NCI-H1930 (cell line): Measurements from ENCODE around the gene SEZ6.

Experiments used
- DNase-seq, 2 experiments: peaks; one replicate each; lab custom pipeline; 2025; lab: John Stamatoyannopoulos, UW

Gene SEZ6

GRCh38 chr17:29005936-29006511, at the start of gene SEZ6:
SEZ6 (minus strand) TSS chr17:29006033; CDS start chr17:29005869, 164 bp downstream.
- DNase-seq: peak; percentile 47 to 52

- DNase-seq: no peak
These were observed 49.0 kb upstream of the SEZ6 start for GRCh38 chr17:29054835-29055234.

- DNase-seq: no peak
These were observed 45.9 kb upstream of the SEZ6 start for GRCh38 chr17:29051731-29052130.

- no peak for DNase-seq
These were observed 45.4 kb upstream of the SEZ6 start for GRCh38 chr17:29051194-29051593.

- no peak for DNase-seq
These were observed 44.3 kb upstream of the SEZ6 start for GRCh38 chr17:29050176-29050575.

GRCh38 chr17:29049541-29050145, 43.8 kb upstream of the SEZ6 start:
- no peak for DNase-seq

GRCh38 chr17:29048440-29049368, 42.9 kb upstream of the SEZ6 start:
- DNase-seq: no peak

GRCh38 chr17:29046473-29046839, 40.6 kb upstream of the SEZ6 start:
- DNase-seq: no peak

GRCh38 chr17:29045734-29046472, 40.1 kb upstream of the SEZ6 start:
- DNase-seq: no peak

GRCh38 chr17:29045026-29045425, 39.2 kb upstream of the SEZ6 start:
- no peak for DNase-seq

- no peak for DNase-seq
These were observed 37.8 kb upstream of the SEZ6 start for GRCh38 chr17:29043539-29044145.

- DNase-seq: peak; percentile 14 to 58
These were observed 37.1 kb upstream of the SEZ6 start, which contains the start of gene PIPOX for GRCh38 chr17:29042679-29043538. PIPOX (plus strand) TSS chr17:29043141; CDS start chr17:29043226, 85 bp downstream.

GRCh38 chr17:29042026-29042678, 36.3 kb upstream of the SEZ6 start:
- DNase-seq: no peak

- no peak for DNase-seq
These were observed 35.7 kb upstream of the SEZ6 start for GRCh38 chr17:29041571-29041970.

GRCh38 chr17:29041091-29041490, 35.3 kb upstream of the SEZ6 start:
- DNase-seq: no peak

GRCh38 chr17:29039764-29040598, 34.1 kb upstream of the SEZ6 start:
- DNase-seq: no peak

GRCh38 chr17:29038085-29038795, 32.4 kb upstream of the SEZ6 start:
- no peak for DNase-seq

- no peak for DNase-seq
These were observed 31.9 kb upstream of the SEZ6 start for GRCh38 chr17:29037739-29038084.

GRCh38 chr17:29036584-29036983, 30.8 kb upstream of the SEZ6 start:
- DNase-seq: no peak
